ENCODE results near the gene ATRNL1.

DNA sequence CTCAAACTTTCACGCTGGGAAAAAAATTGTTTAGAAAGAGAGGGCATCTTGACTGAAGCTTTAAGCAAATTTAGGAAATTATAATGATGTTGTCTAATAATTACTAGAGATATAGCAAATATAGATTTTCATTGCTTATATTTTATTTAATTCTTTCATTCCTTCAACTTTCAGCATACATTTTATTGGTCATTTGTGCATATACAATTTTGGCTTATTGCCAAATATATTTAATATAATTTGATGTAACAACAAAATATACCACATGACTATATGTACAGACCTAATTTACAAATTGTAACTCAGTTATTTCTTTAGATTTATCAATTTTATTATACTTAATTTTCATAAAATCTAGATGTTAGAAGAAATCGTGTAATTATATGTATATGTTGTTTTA is 390.1 kb downstream of the ATRNL1 start:
- TF ChIP-seq, protein P1, sequence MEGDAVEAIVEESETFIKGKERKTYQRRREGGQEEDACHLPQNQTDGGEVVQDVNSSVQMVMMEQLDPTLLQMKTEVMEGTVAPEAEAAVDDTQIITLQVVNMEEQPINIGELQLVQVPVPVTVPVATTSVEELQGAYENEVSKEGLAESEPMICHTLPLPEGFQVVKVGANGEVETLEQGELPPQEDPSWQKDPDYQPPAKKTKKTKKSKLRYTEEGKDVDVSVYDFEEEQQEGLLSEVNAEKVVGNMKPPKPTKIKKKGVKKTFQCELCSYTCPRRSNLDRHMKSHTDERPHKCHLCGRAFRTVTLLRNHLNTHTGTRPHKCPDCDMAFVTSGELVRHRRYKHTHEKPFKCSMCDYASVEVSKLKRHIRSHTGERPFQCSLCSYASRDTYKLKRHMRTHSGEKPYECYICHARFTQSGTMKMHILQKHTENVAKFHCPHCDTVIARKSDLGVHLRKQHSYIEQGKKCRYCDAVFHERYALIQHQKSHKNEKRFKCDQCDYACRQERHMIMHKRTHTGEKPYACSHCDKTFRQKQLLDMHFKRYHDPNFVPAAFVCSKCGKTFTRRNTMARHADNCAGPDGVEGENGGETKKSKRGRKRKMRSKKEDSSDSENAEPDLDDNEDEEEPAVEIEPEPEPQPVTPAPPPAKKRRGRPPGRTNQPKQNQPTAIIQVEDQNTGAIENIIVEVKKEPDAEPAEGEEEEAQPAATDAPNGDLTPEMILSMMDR (conservative IDR thresholded peaks at IDR 0.05; ENCODE audit: low read length) = no peak
- TF ChIP-seq EZH2phosphoT487 (IDR thresholded peaks at IDR 0.05; ENCODE audit: borderline replicate concordance, low read depth, low read length) = no peak
